Measurements from ENCODE around the gene ACSL6.

ACSL6 gene

GRCh38 chr5:131965826-131966415 lies 45.5 kb downstream of the ACSL6 start:
- TF ChIP-seq, protein P1, sequence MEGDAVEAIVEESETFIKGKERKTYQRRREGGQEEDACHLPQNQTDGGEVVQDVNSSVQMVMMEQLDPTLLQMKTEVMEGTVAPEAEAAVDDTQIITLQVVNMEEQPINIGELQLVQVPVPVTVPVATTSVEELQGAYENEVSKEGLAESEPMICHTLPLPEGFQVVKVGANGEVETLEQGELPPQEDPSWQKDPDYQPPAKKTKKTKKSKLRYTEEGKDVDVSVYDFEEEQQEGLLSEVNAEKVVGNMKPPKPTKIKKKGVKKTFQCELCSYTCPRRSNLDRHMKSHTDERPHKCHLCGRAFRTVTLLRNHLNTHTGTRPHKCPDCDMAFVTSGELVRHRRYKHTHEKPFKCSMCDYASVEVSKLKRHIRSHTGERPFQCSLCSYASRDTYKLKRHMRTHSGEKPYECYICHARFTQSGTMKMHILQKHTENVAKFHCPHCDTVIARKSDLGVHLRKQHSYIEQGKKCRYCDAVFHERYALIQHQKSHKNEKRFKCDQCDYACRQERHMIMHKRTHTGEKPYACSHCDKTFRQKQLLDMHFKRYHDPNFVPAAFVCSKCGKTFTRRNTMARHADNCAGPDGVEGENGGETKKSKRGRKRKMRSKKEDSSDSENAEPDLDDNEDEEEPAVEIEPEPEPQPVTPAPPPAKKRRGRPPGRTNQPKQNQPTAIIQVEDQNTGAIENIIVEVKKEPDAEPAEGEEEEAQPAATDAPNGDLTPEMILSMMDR (IDR thresholded peaks at IDR 0.05; ENCODE audit: control insufficient read depth, insufficient read depth, low read depth, low read length, missing control alignments), result no peak
- no peak for DNase-seq (ENCODE audit: low read depth)
- H3K4me3 ChIP-seq (ENCODE audit: control insufficient read depth, low read depth, low read length), result no peak overlapping the region

- H3K4me3 ChIP-seq (ENCODE audit: control insufficient read depth, low read depth, low read length), result no peak overlapping the region
- DNase-seq (ENCODE audit: low read depth), result no peak
- TF ChIP-seq, protein P1 (IDR thresholded peaks at IDR 0.05; ENCODE audit: control insufficient read depth, insufficient read depth, low read depth, low read length, missing control alignments), result no peak
Measured at GRCh38 chr5:131959906-131960305, 51.6 kb downstream of the ACSL6 start.

GRCh38 chr5:131959136-131959535 lies 52.3 kb downstream of the ACSL6 start:
- no peak for DNase-seq (ENCODE audit: low read depth)
- TF ChIP-seq, protein P1 (IDR thresholded peaks at IDR 0.05; ENCODE audit: control insufficient read depth, insufficient read depth, low read depth, low read length, missing control alignments), result no peak
- no peak overlapping the region for H3K4me3 ChIP-seq (ENCODE audit: control insufficient read depth, low read depth, low read length)

GRCh38 chr5:131957721-131958441 lies 53.6 kb downstream of the ACSL6 start:
- H3K4me3 ChIP-seq (ENCODE audit: control insufficient read depth, low read depth, low read length), result no peak overlapping the region
- TF ChIP-seq, protein P1 (IDR thresholded peaks at IDR 0.05; ENCODE audit: control insufficient read depth, insufficient read depth, low read depth, low read length, missing control alignments), result no peak
- no peak for DNase-seq (ENCODE audit: low read depth)

DNA sequence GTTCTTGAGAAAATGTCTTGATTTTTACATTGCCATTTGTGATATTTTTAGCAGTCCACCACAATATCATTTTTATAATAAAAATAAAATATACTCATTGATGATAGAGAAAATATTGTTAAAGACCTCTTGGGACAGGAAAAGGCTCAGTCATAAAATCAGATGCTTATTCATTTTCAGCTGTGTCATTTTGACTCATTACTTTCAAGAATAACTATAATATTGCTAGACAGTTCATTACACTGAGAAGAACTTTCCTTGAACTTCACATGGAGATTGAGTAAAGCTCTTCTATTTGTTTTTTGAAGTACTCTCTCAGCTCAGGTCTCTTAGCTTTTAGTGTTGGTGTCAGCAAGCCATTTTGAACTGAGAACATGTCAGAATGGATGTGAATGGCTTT lies 57.5 kb downstream of the ACSL6 start:
- TF ChIP-seq, protein P1 (IDR thresholded peaks at IDR 0.05; ENCODE audit: control insufficient read depth, insufficient read depth, low read depth, low read length, missing control alignments), result no peak
- no peak for DNase-seq (ENCODE audit: low read depth)
- H3K4me3 ChIP-seq (ENCODE audit: control insufficient read depth, low read depth, low read length), result no peak overlapping the region

DNA sequence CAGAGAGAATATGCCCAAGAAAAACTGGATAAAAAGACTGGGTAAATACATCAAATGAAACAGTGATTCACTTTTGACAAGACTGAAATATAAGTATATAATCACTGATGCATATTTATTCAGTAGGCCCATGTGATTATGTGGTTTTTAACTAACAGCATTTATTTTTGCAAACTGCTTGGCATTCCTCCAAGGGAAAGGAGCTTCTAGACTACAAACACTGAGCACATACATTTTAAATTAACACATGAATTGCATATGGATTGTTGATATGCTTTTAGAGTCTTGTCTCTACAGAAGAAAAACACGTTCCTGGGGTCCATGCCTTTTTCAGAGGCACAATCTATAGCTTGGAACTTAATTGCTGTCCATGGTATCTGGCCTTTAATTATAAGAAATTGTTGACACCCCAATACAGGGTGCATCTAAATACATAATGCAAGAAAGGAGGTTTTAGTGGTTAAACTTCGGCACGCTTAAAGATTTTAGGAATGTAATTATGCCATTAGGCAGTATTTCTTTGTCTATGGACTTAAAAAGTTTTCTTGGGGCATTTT lies 59.1 kb downstream of the ACSL6 start:
- no peak overlapping the region for H3K4me3 ChIP-seq (ENCODE audit: control insufficient read depth, low read depth, low read length)
- TF ChIP-seq, protein P1 (IDR thresholded peaks at IDR 0.05; ENCODE audit: control insufficient read depth, insufficient read depth, low read depth, low read length, missing control alignments), result no peak
- no peak for DNase-seq (ENCODE audit: low read depth)
